Heart left ventricle (tissue), 16 donors: Measurements from ENCODE around the gene DCAKD. TPM values are rescaled to one million over a fixed set of nuclear protein-coding genes. Genes with fewer than 3 reads are reported as not detected.

Source experiments
- ATAC-seq, 4 donors: fragments of 200-7000 bp; cut with Tn5 transposase; one replicate each; pipeline ENCODE4 v1.9.1; 2020 to 2022; ENCODE audit warnings: moderate library complexity in 4 of 4, mild to moderate bottlenecking in 3 of 4, moderate number of reproducible peaks in 1 of 4
- DNase-seq, 5 donors: peaks; one replicate each; pipeline ENCODE4 v3.0.0-alpha.2; 2020
- H3K27ac ChIP-seq, 12 donors: fragments of 200-600 bp; sonication (generic) in 4 of 12; one replicate each; pipeline versions ENCODE4 v1.5.0 to v1.8.0; 2016 to 2022; ENCODE audit warnings: mild to moderate bottlenecking in 2 of 12
- H3K27me3 ChIP-seq, 9 donors: fragments of 200-600 bp; sonication (generic) in 2 of 9; one replicate each; pipeline versions ENCODE4 v1.5.1 to v1.8.0; 2016 to 2022; ENCODE audit warnings: mild to moderate bottlenecking in 3 of 9
- H3K36me3 ChIP-seq, 9 donors: fragments of 200-600 bp; sonication (generic) in 2 of 9; one replicate each; pipeline versions ENCODE4 v1.5.0 to v1.8.0; 2018 to 2022; ENCODE audit warnings: mild to moderate bottlenecking in 2 of 9
- H3K4me1 ChIP-seq, 12 donors: fragments of 200-600 bp; sonication (generic) in 4 of 12; one replicate each; pipeline versions ENCODE4 v1.5.0 to v1.8.0; 2016 to 2022; ENCODE audit warnings: mild to moderate bottlenecking in 3 of 12
- H3K4me3 ChIP-seq, 12 donors: fragments of 200-600 bp; sonication (generic) in 4 of 12; one replicate each; pipeline versions ENCODE4 v1.5.0 to v1.8.0; 2017 to 2022; ENCODE audit warnings: mild to moderate bottlenecking in 9 of 12, moderate library complexity in 4 of 12
- H3K9me3 ChIP-seq, 12 donors: fragments of 200-600 bp; sonication (generic) in 4 of 12; one replicate each; pipeline versions ENCODE4 v1.5.0 to v1.8.0; 2016 to 2022; ENCODE audit warnings: mild to moderate bottlenecking in 1 of 12
- CTCF ChIP-seq, 12 donors: fragments of 200-600 bp; sonication (generic) in 4 of 12; IDR thresholded peaks; one replicate each; pipeline versions ENCODE4 v1.5.0 to v1.8.0; 2018 to 2022; ENCODE audit warnings: antibody characterized with exemption in 12 of 12, mild to moderate bottlenecking in 5 of 12
- POLR2A ChIP-seq, 2 donors: fragments of 450-650 bp; IDR thresholded peaks; one replicate each; pipeline ENCODE4 v1.6.1; 2017; ENCODE audit warnings: antibody characterized with exemption in 2 of 2, mild to moderate bottlenecking in 2 of 2, moderate library complexity in 2 of 2
- WGBS, 4 donors: extraction: QIAGEN DNeasy Blood & Tissue Kit in 2 of 4; methylation state at CpG; one replicate each; pipeline versions ENCODE4 v1.1.5 to v1.1.7; 2013 to 2018; 5-methylcytosine and 5-hydroxymethylcytosine counted together
- intact Hi-C, 10 donors: fragments of 100-400 bp; cut with DNase I; formaldehyde crosslinking; loops; one replicate each; pipeline versions ENCODE4 v1.11.1 to v1.14.2; 2022
- polyA plus RNA-seq, 2 donors: library from polyadenylated mRNA; stranded (reverse); fragments of 200-250 nt; gene quantifications; one replicate each; pipeline ENCODE4 v1.2.3, GENCODE V29; 2013
- total RNA-seq, 9 donors: library from RNA; depleted of rRNA in 2 of 9; stranded (reverse); fragments of >200 nt in 2 of 9; fragmentation: NEBNext Ultra II Directional in 3 of 9; extraction: Animal tissue kit (Norgen Biotek cat#: 25700) in 3 of 9; gene quantifications; one replicate each; pipeline versions ENCODE4 v1.1.0 to v1.2.4, GENCODE V29; 2016 to 2023
- donor health status: ischemic (EF 13 %, LVEDD 7.1; RV severe dilation, severe dysfunction).
- donor health status: healthy with polysubstance abuse.
- donor health status: DM: no; HTN: yes; CAD: no.
- donor health status: DM: no; HTN: no; CAD: no.
- donor health status: ischemic (EF 25% LVEDD 6.9; RV normal size, moderate dysfunction).
- donor health status: ischemic (EF 25% LVEDD 5.7; RV mildly dilated, moderate dysfunction).
- donor health status: healthy.
- donor health status: DM: yes; HTN: yes; CAD: no.
- donor health status: ischemic (EF 35%, LVEDD 5.7; RV mildly dilated, moderate dysfunction).
- donor health status: nonischemic (EF 11% LVEDD 7.7; RV severe dilation, severe dysfunction).
- donor health status: DM: yes; HTN: yes; CAD: no.
- donor health status: PGD.
- donor health status: ischemic (EF 29% LVEDD 5.4; RV normal size, mild dysfunction).
- donor health status: nonischemic (EF 23%, LVEDD 6.1; RV moderate dilation, normal function).

The DCAKD gene
- total and polyA plus RNA-seq, 11 donors: 15.3 to 60.9 (median 32.4) TPM

DNA sequence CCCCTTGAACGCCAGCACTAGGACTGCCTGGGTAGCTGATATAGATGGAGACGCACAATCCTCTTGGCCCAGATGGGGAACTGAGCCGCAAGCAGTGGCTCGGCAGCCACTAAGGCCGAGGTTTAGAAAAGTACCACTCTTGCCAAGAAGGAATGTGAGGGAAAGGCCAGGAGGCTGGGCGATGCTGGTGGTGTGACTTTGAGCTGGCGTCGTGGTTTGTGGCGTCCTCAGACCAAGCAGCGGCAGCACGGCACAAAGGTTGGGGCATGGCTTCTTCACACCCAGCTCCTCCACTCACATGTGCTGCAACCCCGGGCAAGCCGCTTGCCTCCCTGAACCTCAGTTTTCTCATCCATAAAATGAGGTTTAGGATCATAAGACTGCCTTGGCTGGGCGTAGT, 15.6 kb downstream of the DCAKD start:
- Histone ChIP-seq H3K27ac (no peak overlapping the region), H3K4me1 (peaks cover 0 to 27% (median 15%) of the 10 kb centered on the region in 12 donors), H3K4me3 (no peak overlapping the region), H3K27me3 (no peaks in the 10 kb centered on the region), H3K36me3 (peaks cover 0 to 42% (median 33%) of the 10 kb centered on the region in 9 donors), H3K9me3 (no peaks in the 10 kb centered on the region)
- 93 to 98% (median 96%) methylated on average over 14 of the region's 14 CpGs for WGBS, 4 donors
- TF ChIP-seq CTCF (IDR thresholded peaks at IDR 0.05) (no peak), POLR2A (IDR thresholded peaks at IDR 0.05) (no peak)
- DNase-seq: no peak
- intact Hi-C loops: no loop called here
- ATAC-seq: no peak

GRCh38 chr17:45034599-45034998, 16.8 kb downstream of the DCAKD start:
- ATAC-seq: no peak
- Histone ChIP-seq H3K4me1 (peaks cover 0 to 20% (median 15%) of the 10 kb centered on the region in 12 donors), H3K27me3 (no peaks in the 10 kb centered on the region), H3K9me3 (no peaks in the 10 kb centered on the region), H3K36me3 (peaks cover 0 to 54% (median 45%) of the 10 kb centered on the region in 9 donors), H3K4me3 (no peak overlapping the region), H3K27ac (no peak overlapping the region)
- DNase-seq: no peak
- WGBS, 4 donors: 94 to 95% (median 94%) methylated on average over 14 of the region's 14 CpGs
- intact Hi-C loops: no loop called here
- no peak for TF ChIP-seq CTCF (IDR thresholded peaks at IDR 0.05)

- 83 to 86% (median 85%) methylated on average over 9 of the region's 9 CpGs for WGBS, 4 donors
- no peak for ATAC-seq
- Histone ChIP-seq H3K27ac (no peak overlapping the region), H3K4me1 (peaks cover 0 to 4% (median 0%) of the 10 kb centered on the region in 12 donors), H3K27me3 (no peaks in the 10 kb centered on the region), H3K4me3 (no peak overlapping the region), H3K36me3 (peaks cover 0 to 70% (median 57%) of the 10 kb centered on the region in 9 donors), H3K9me3 (no peaks in the 10 kb centered on the region)
- DNase-seq: no peak
- TF ChIP-seq POLR2A (IDR thresholded peaks at IDR 0.05) (no peak), CTCF (IDR thresholded peaks at IDR 0.05) (no peak)
- intact Hi-C loops: no loop called here
Measured at GRCh38 chr17:45032174-45032541, 19.3 kb downstream of the DCAKD start.

GRCh38 chr17:45031231-45032173, 19.9 kb downstream of the DCAKD start:
- ATAC-seq (peak in 1 of 4 donors; percentile 13), DNase-seq (no peak)
- WGBS, 4 donors: 55 to 69% (median 59%) methylated on average over 14 of the region's 14 CpGs
- no peaks in the 10 kb centered on the region for H3K27me3 ChIP-seq
- intact Hi-C loops: no loop called here
- peaks cover 0 to 74% (median 62%) of the 10 kb centered on the region in 9 donors for H3K36me3 ChIP-seq
- peaks cover 0 to 4% (median 0%) of the 10 kb centered on the region in 12 donors for H3K4me1 ChIP-seq
- TF ChIP-seq CTCF (IDR thresholded peaks at IDR 0.05) (no peak), POLR2A (IDR thresholded peaks at IDR 0.05) (no peak)
- H3K9me3 ChIP-seq: no peaks in the 10 kb centered on the region
- H3K27ac ChIP-seq: no peak overlapping the region
- H3K4me3 ChIP-seq: no peak overlapping the region
